IMR-90 (cell line): ENCODE measurements around the gene CEBPZ. TPM values are rescaled to one million over a fixed set of nuclear protein-coding genes. Genes with fewer than 3 reads are reported as not detected.

Experiments used
- ATAC-seq: fragments of 200-7000 bp; cut with Tn5 transposase; 2 replicates; pipeline ENCODE4 v1.9.1; 2020; ENCODE audit warnings: low read depth, mild to moderate bottlenecking, moderate library complexity
- BruUV-seq: library from RNA; stranded (reverse); fragments of 400-500 nt; replicated peaks from 2 replicates; lab custom pipeline; 2021; lab: Mats Ljungman, UMichigan
- CTCF ChIA-PET: fragments of 300-600 bp; formaldehyde crosslinking; extraction: SDS; loops from one replicate; lab custom pipeline; 2021; ENCODE audit warnings: antibody characterized with exemption; lab: Yijun Ruan, JAX
- POLR2A ChIA-PET: fragments of 300-600 bp; sonication (Branson Sonifier 250); formaldehyde crosslinking; loops from one replicate; lab custom pipeline; 2022; ENCODE audit warnings: antibody characterized with exemption; ENCODE audit not compliant: unreplicated experiment; lab: Charles Lee
- DNase-seq: peaks from one replicate; pipeline ENCODE4 v3.0.0; 2013
- H2AFZ ChIP-seq: replicated peaks from 2 replicates; pipeline ENCODE3; 2013; ENCODE audit warnings: low read length, mild to moderate bottlenecking; ENCODE audit not compliant: poor library complexity
- H2AK5ac ChIP-seq: 2 replicates; pipeline ENCODE4 v1.6.1; 2013; ENCODE audit warnings: low read depth, low read length, inconsistent platforms
- H2AK9ac ChIP-seq: replicated peaks from 2 replicates; pipeline ENCODE3; 2013; ENCODE audit warnings: mild to moderate bottlenecking, low read depth, low read length, moderate library complexity; ENCODE audit not compliant: poor library complexity
- H2BK120ac ChIP-seq: 2 replicates; pipeline ENCODE4 v1.6.1; 2013; ENCODE audit warnings: low read depth, low read length, inconsistent platforms
- H2BK15ac ChIP-seq: 3 replicates; pipeline ENCODE4 v1.6.1; 2013; ENCODE audit warnings: low read depth, low read length, inconsistent platforms
- H2BK20ac ChIP-seq: 2 replicates; pipeline ENCODE4 v1.6.1; 2013; ENCODE audit warnings: low read depth, mild to moderate bottlenecking, inconsistent platforms, low read length, moderate library complexity
- H2BK5ac ChIP-seq: 2 replicates; pipeline ENCODE4 v1.6.1; 2013; ENCODE audit warnings: mild to moderate bottlenecking, low read depth, low read length, inconsistent platforms; ENCODE audit not compliant: poor library complexity, severe bottlenecking
- H3K14ac ChIP-seq: replicated peaks from 2 replicates; pipeline ENCODE4 v1.6.1; 2013; ENCODE audit warnings: low read depth, low read length, inconsistent platforms
- H3K18ac ChIP-seq: 2 replicates; pipeline ENCODE4 v1.6.1; 2013; ENCODE audit warnings: low read depth, low read length, control low read depth
- H3K23ac ChIP-seq: 2 replicates; pipeline ENCODE4 v1.6.1; 2013; ENCODE audit warnings: low read depth, low read length, inconsistent platforms
- H3K27ac ChIP-seq: 2 replicates; pipeline ENCODE4 v1.5.1; 2013; ENCODE audit warnings: mild to moderate bottlenecking, control low read depth, low read length; ENCODE audit not compliant: insufficient read depth
- H3K27me3 ChIP-seq: 2 replicates; pipeline ENCODE4 v1.6.1; 2013; ENCODE audit warnings: low read length; ENCODE audit not compliant: control insufficient read depth, insufficient read depth
- H3K36me3 ChIP-seq: 2 replicates; pipeline ENCODE4 v1.6.1; 2013; ENCODE audit warnings: low read length, mixed read lengths; ENCODE audit not compliant: control insufficient read depth, insufficient read depth
- H3K4ac ChIP-seq: 2 replicates; pipeline ENCODE4 v1.6.1; 2013; ENCODE audit warnings: low read depth, low read length, inconsistent platforms
- H3K4me1 ChIP-seq: 2 replicates; pipeline ENCODE4 v1.6.1; 2013; ENCODE audit warnings: low read length, mixed read lengths; ENCODE audit not compliant: control insufficient read depth, insufficient read depth
- H3K4me2 ChIP-seq: 2 replicates; pipeline ENCODE4 v1.6.1; 2013; ENCODE audit warnings: low read depth, mild to moderate bottlenecking, control low read depth, low read length, moderate library complexity
- H3K4me3 ChIP-seq: 2 replicates; pipeline ENCODE4 v1.5.1; 2013; ENCODE audit warnings: low read depth, mild to moderate bottlenecking, control low read depth, low read length, moderate library complexity; ENCODE audit not compliant: insufficient read depth
- H3K56ac ChIP-seq: 2 replicates; pipeline ENCODE4 v1.6.1; 2013; ENCODE audit warnings: low read length, inconsistent platforms; ENCODE audit not compliant: insufficient read depth; ENCODE audit errors: extremely low read depth
- H3K79me1 ChIP-seq, 2 experiments: 2 replicates each; pipeline ENCODE4 v1.6.1; 2013; ENCODE audit warnings: low read length in 2 of 2, inconsistent platforms in 1 of 2, low read depth in 1 of 2
- H3K9ac ChIP-seq: 2 replicates; pipeline ENCODE4 v1.6.1; 2013; ENCODE audit warnings: low read depth, low read length, control low read depth
- H3K9me1 ChIP-seq: 2 replicates; pipeline ENCODE4 v1.6.1; 2013; ENCODE audit warnings: low read length, inconsistent platforms; ENCODE audit not compliant: insufficient read depth
- H3K9me3 ChIP-seq: 2 replicates; pipeline ENCODE4 v1.6.1; 2013; ENCODE audit warnings: low read length; ENCODE audit not compliant: control insufficient read depth, insufficient read depth
- H4K20me1 ChIP-seq: 2 replicates; pipeline ENCODE4 v1.6.1; 2013; ENCODE audit warnings: low read length, inconsistent platforms; ENCODE audit not compliant: insufficient read depth
- H4K5ac ChIP-seq: 2 replicates; pipeline ENCODE4 v1.6.1; 2013; ENCODE audit warnings: mild to moderate bottlenecking, low read depth, low read length, control low read depth
- H4K8ac ChIP-seq, 2 experiments: 2 replicates each; pipeline ENCODE4 v1.6.1; 2013; ENCODE audit warnings: low read depth in 2 of 2, low read length in 2 of 2, control low read depth in 1 of 2, inconsistent platforms in 1 of 2
- H4K91ac ChIP-seq: 2 replicates; pipeline ENCODE4 v1.6.1; 2013; ENCODE audit warnings: low read depth, low read length, inconsistent platforms; ENCODE audit not compliant: insufficient read depth
- BHLHE40 ChIP-seq: fragments of 150-350 bp; IDR thresholded peaks from 2 replicates; pipeline ENCODE4 v1.6.1; 2016; ENCODE audit warnings: mild to moderate bottlenecking, low read depth, low read length
- CEBPB ChIP-seq: IDR thresholded peaks from 2 replicates; pipeline ENCODE4 v1.6.1; 2012; ENCODE audit warnings: low read depth, low read length, improper control_type of control experiment
- CHD1 ChIP-seq: IDR thresholded peaks from 2 replicates; pipeline ENCODE4 v1.6.1; 2012; ENCODE audit warnings: low read depth, low read length, improper control_type of control experiment
- CTCF ChIP-seq: conservative IDR thresholded peaks from 2 replicates; pipeline ENCODE4 v1.5.1; 2012; ENCODE audit warnings: mild to moderate bottlenecking, low read depth, low read length, improper control_type of control experiment
- ELK1 ChIP-seq: fragments of 150-350 bp; IDR thresholded peaks from 2 replicates; pipeline ENCODE4 v1.6.1; 2016; ENCODE audit warnings: low read depth, mild to moderate bottlenecking, low read length, moderate library complexity, borderline replicate concordance
- FOS ChIP-seq: fragments of 150-350 bp; IDR thresholded peaks from 2 replicates; pipeline ENCODE4 v1.6.1; 2016; ENCODE audit warnings: low read depth, low read length
- MAFK ChIP-seq: IDR thresholded peaks from 2 replicates; pipeline ENCODE4 v1.6.1; 2012; ENCODE audit warnings: low read depth, low read length, improper control_type of control experiment
- MAZ ChIP-seq: IDR thresholded peaks from 2 replicates; pipeline ENCODE4 v1.6.1; 2012; ENCODE audit warnings: low read depth, mild to moderate bottlenecking, low read length, improper control_type of control experiment, moderate library complexity, borderline replicate concordance
- MXI1 ChIP-seq: IDR thresholded peaks from 2 replicates; pipeline ENCODE4 v1.6.1; 2012; ENCODE audit warnings: low read depth, mild to moderate bottlenecking, low read length, moderate library complexity, borderline replicate concordance
- NFE2L2 ChIP-seq: fragments of 150-350 bp; IDR thresholded peaks from 2 replicates; pipeline ENCODE4 v1.6.1; 2016; ENCODE audit warnings: low read depth, mild to moderate bottlenecking, low read length
- POLR2A ChIP-seq: IDR thresholded peaks from 2 replicates; pipeline ENCODE4 v1.6.1; 2012; ENCODE audit warnings: mild to moderate bottlenecking, low read depth, low read length
- RAD21 ChIP-seq: IDR thresholded peaks from 2 replicates; pipeline ENCODE4 v1.6.1; 2012; ENCODE audit warnings: low read length, improper control_type of control experiment
- RCOR1 ChIP-seq: IDR thresholded peaks from 2 replicates; pipeline ENCODE4 v1.6.1; 2012; ENCODE audit warnings: mild to moderate bottlenecking, low read length, improper control_type of control experiment; ENCODE audit not compliant: insufficient replicate concordance
- RFX5 ChIP-seq: IDR thresholded peaks from 2 replicates; pipeline ENCODE4 v1.8.0; 2012; ENCODE audit warnings: low read depth, mild to moderate bottlenecking, low read length, moderate library complexity
- SMC3 ChIP-seq: fragments of 150-350 bp; IDR thresholded peaks from 2 replicates; pipeline ENCODE4 v1.6.1; 2016; ENCODE audit warnings: low read depth, mild to moderate bottlenecking, antibody characterized with exemption, low read length, moderate library complexity
- USF2 ChIP-seq: fragments of 150-350 bp; IDR thresholded peaks from 2 replicates; pipeline ENCODE4 v1.6.1; 2017; ENCODE audit warnings: mild to moderate bottlenecking, antibody characterized with exemption, low read length, low read depth
- WGBS, 2 experiments: methylation state at CpG; one replicate each; pipeline versions ENCODE4 v1.1.5 to v1.1.7; 2013; ENCODE audit warnings: missing lambda C conversion rate in 2 of 2; ENCODE audit not compliant: insufficient read length in 1 of 2; ENCODE audit errors: extremely low coverage in 2 of 2; 5-methylcytosine and 5-hydroxymethylcytosine counted together
- dilution Hi-C: fragments of 300-500 bp; cut with HindIII; formaldehyde crosslinking; loops from one replicate; pipeline ENCODE4 v1.14.3; 2018; ENCODE audit warnings: low sequenced_read_pairs; ENCODE audit not compliant: unreplicated experiment
- in situ Hi-C: fragments of 300-500 bp; cut with MboI; formaldehyde crosslinking; loops from 3 replicates; pipeline ENCODE4 v1.14.3; 2019; ENCODE audit warnings: low sequenced_read_pairs, inconsistent platforms, mixed read lengths
- intact Hi-C: fragments of 100-400 bp; cut with micrococcal nuclease; formaldehyde crosslinking; loops from 2 replicates; pipeline ENCODE4 v1.10.0; 2022
- polyA plus RNA-seq, 3 experiments: library from polyadenylated mRNA; depleted of rRNA; stranded (reverse); fragments of >200 nt; gene quantifications; 2 replicates each; pipeline ENCODE4 v1.2.3, GENCODE V29; 2012; ENCODE audit warnings: low replicate concordance in 1 of 3
- total RNA-seq: library from RNA; depleted of rRNA; stranded (reverse); fragments of >200 nt; gene quantifications from 2 replicates; pipeline ENCODE4 v1.2.3, GENCODE V29; 2012

Gene CEBPZ
- total and polyA plus RNA-seq, 2 of the 4 experiments (the other 2 are of a cell fraction) = 9.4 to 33.3 TPM

- TF ChIP-seq MXI1 (no peak), SMC3 (no peak), NFE2L2 (no peak), MAFK (no peak), BHLHE40 (no peak), MAZ (no peak), CTCF (no peak), USF2 (no peak), RAD21 (no peak), FOS (no peak), POLR2A (no peak), RCOR1 (no peak), RFX5 (no peak), ELK1 (no peak), CEBPB (no peak), CHD1 (no peak)
- no peak overlapping the region for H3K9ac ChIP-seq
- intact Hi-C loops (no loop called here), dilution Hi-C loops (no loop called here), in situ Hi-C loops (no loop called here)
- no peaks in the 10 kb centered on the region for H4K20me1 ChIP-seq
- ChIA-PET POLR2A (no interaction called here), CTCF (no interaction called here)
- no peak overlapping the region for H2BK120ac ChIP-seq
- H3K4me3 ChIP-seq = no peak overlapping the region
- no TSS peak for BruUV-seq
- H3K79me1 ChIP-seq = no peaks in the 10 kb centered on the region
- no peak for ATAC-seq
- 0 out of 2 replicates have a peak overlapping the region, but pooled peaks have one; percentile 13 for H3K23ac ChIP-seq
- peaks cover 2% of the 10 kb centered on the region for H3K4me1 ChIP-seq
- 0 out of 2 replicates have a peak overlapping the region, but pooled peaks have one; percentile 6 for H2BK20ac ChIP-seq
- H2AK5ac ChIP-seq = no peak overlapping the region
- no peak overlapping the region for H4K91ac ChIP-seq
- H3K9me1 ChIP-seq = peaks cover 3% of the 10 kb centered on the region; the same call in 1 of the 2 replicates
- no peak overlapping the region for H2AFZ ChIP-seq
- no peak overlapping the region for H2BK5ac ChIP-seq
- H3K36me3 ChIP-seq = no peaks in the 10 kb centered on the region
- H2BK15ac ChIP-seq = no peak overlapping the region
- no peak overlapping the region for H4K8ac ChIP-seq
- H3K18ac ChIP-seq = no peak overlapping the region
- no CpG with 5 or more reads among the region's 4 CpGs for WGBS, 2 experiments
- H4K5ac ChIP-seq = no peak overlapping the region
- H3K14ac ChIP-seq = no peak overlapping the region
- no peak for DNase-seq
- H3K27me3 ChIP-seq = no peaks in the 10 kb centered on the region; the same call in none of the 2 replicates
- H3K9me3 ChIP-seq = no peaks in the 10 kb centered on the region
- no peak overlapping the region for H3K4me2 ChIP-seq
- H3K4ac ChIP-seq = no peak overlapping the region
- H2AK9ac ChIP-seq = no peak overlapping the region
- H3K56ac ChIP-seq = no peak overlapping the region
- H3K27ac ChIP-seq = no peak overlapping the region
Observed at GRCh38 chr2:37190290-37190689, 41.1 kb downstream of the CEBPZ start.
